Endothelial cell (in vitro differentiated cells): ENCODE results near the gene ITGA4. TPM values are rescaled to one million over a fixed set of nuclear protein-coding genes. Genes with fewer than 3 reads are reported as not detected.

Experiments used
- DNase-seq: peaks from one replicate; pipeline ENCODE4 v3.0.0; 2021; ENCODE audit warnings: low spot score
- H3K27ac Mint-ChIP-seq: one replicate; pipeline ENCODE4 v1.8.0; 2021; ENCODE audit warnings: mixed read lengths, inconsistent platforms; ENCODE audit not compliant: unreplicated experiment
- H3K27me3 Mint-ChIP-seq: one replicate; pipeline ENCODE4 v1.8.0; 2021; ENCODE audit warnings: mild to moderate bottlenecking, moderate library complexity, mixed read lengths, inconsistent platforms; ENCODE audit not compliant: unreplicated experiment
- H3K36me3 Mint-ChIP-seq: one replicate; pipeline ENCODE4 v1.8.0; 2021; ENCODE audit warnings: mild to moderate bottlenecking, low read depth, mixed read lengths, inconsistent platforms; ENCODE audit not compliant: unreplicated experiment
- H3K4me1 Mint-ChIP-seq: one replicate; pipeline ENCODE4 v1.8.0; 2021; ENCODE audit warnings: mild to moderate bottlenecking, mixed read lengths, inconsistent platforms; ENCODE audit not compliant: unreplicated experiment
- H3K4me3 Mint-ChIP-seq: one replicate; pipeline ENCODE4 v1.8.0; 2021; ENCODE audit warnings: mild to moderate bottlenecking, mixed read lengths, inconsistent platforms; ENCODE audit not compliant: unreplicated experiment
- H3K9me3 Mint-ChIP-seq: one replicate; pipeline ENCODE4 v1.8.0; 2021; ENCODE audit warnings: mixed read lengths, inconsistent platforms; ENCODE audit not compliant: unreplicated experiment
- CTCF ChIP-seq: fragments of 200-600 bp; sonication (generic); IDR thresholded peaks from one replicate; pipeline ENCODE4 v1.5.0; 2021; ENCODE audit warnings: antibody characterized with exemption; ENCODE audit not compliant: unreplicated experiment
- long read RNA-seq: library from polyadenylated mRNA; unstranded; transcript quantifications from one replicate; pipeline ENCODE4 v2.0.0, GENCODE V29; 2020; ENCODE audit not compliant: unreplicated experiment
- total RNA-seq: library from RNA; stranded (reverse); fragmentation: NEBNext Ultra II Directional; extraction: Animal tissue kit (Norgen Biotek cat#: 25700); gene quantifications from one replicate; pipeline ENCODE4 v1.2.1, GENCODE V29; 2021; ENCODE audit not compliant: unreplicated experiment

Gene ITGA4
- 5.7 TPM for total RNA-seq
- long read RNA-seq, partial matches to known transcripts, result 0 of 3 reads
- long read RNA-seq, other reads (novel, unspliced or antisense), result 1 of 3 reads

- H3K4me1 Mint-ChIP-seq, result peaks cover 14% of the 10 kb centered on the region
- no peaks in the 10 kb centered on the region for H3K36me3 Mint-ChIP-seq
- peak; percentile 58 for TF ChIP-seq CTCF
- H3K27me3 Mint-ChIP-seq, result peaks cover 12% of the 10 kb centered on the region
- H3K9me3 Mint-ChIP-seq, result no peaks in the 10 kb centered on the region
- H3K27ac Mint-ChIP-seq, result peak within 1 kb of the TSS; percentile 76
- peak within 1 kb of the TSS; percentile 89 for H3K4me3 Mint-ChIP-seq
- DNase-seq, result peak; percentile 84
Measured at GRCh38 chr2:181457121-181457740, at the start of gene ITGA4. Gene ITGA4 (plus strand): TSS chr2:181457386. CDS start chr2:181457655, 269 bp downstream.

DNA sequence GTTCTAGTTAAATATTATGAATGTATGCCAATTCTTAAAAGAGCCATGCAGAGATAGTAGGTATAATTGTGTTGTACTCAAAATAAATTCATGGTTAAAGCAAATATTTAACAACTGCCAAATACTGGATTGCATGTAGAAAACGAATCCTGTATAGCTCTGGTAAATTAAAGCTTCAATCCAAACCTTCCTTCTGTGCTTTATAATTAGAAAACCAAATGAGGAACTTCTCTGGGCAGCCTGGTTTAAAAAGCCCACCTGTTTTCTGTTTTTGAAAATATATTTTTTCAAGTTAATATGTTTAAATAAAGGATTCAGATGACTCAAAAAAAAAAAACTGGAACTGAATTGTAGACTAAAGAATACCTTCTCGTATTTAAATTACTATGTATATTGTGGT lies 48.3 kb upstream of the ITGA4 start:
- Mint-ChIP-seq H3K4me1 (no peaks in the 10 kb centered on the region), H3K27me3 (peaks cover 4% of the 10 kb centered on the region), H3K4me3 (no peak overlapping the region), H3K36me3 (no peaks in the 10 kb centered on the region), H3K9me3 (no peaks in the 10 kb centered on the region), H3K27ac (no peak overlapping the region)
- TF ChIP-seq CTCF, result no peak
- no peak for DNase-seq

GRCh38 chr2:181411105-181411849 lies 45.9 kb upstream of the ITGA4 start:
- no peaks in the 10 kb centered on the region for H3K36me3 Mint-ChIP-seq
- H3K27me3 Mint-ChIP-seq, result peaks cover 4% of the 10 kb centered on the region
- TF ChIP-seq CTCF, result no peak
- no peaks in the 10 kb centered on the region for H3K9me3 Mint-ChIP-seq
- no peak overlapping the region for H3K27ac Mint-ChIP-seq
- H3K4me3 Mint-ChIP-seq, result no peak overlapping the region
- no peak for DNase-seq
- no peaks in the 10 kb centered on the region for H3K4me1 Mint-ChIP-seq

GRCh38 chr2:181419129-181419855 lies 37.9 kb upstream of the ITGA4 start:
- no peaks in the 10 kb centered on the region for H3K9me3 Mint-ChIP-seq
- no peak overlapping the region for H3K27ac Mint-ChIP-seq
- no peak overlapping the region for H3K4me3 Mint-ChIP-seq
- no peaks in the 10 kb centered on the region for H3K27me3 Mint-ChIP-seq
- no peaks in the 10 kb centered on the region for H3K36me3 Mint-ChIP-seq
- no peak for DNase-seq
- TF ChIP-seq CTCF, result no peak
- H3K4me1 Mint-ChIP-seq, result no peaks in the 10 kb centered on the region
